A549 treated with AZD9567 at 1 μM for 4 hours (cell line): ENCODE data around the gene DNAI7. TPM values are rescaled to one million over a fixed set of nuclear protein-coding genes. Genes with fewer than 3 reads are reported as not detected.

Source experiments
- total RNA-seq: library from RNA; stranded (reverse); fragments of 200-300 nt; extraction: Qiagen RNA extraction; gene quantifications from 5 replicates; pipeline ENCODE4 v1.2.3, GENCODE V29; 2022; ENCODE audit not compliant: insufficient read depth

DNAI7 gene, protein sequence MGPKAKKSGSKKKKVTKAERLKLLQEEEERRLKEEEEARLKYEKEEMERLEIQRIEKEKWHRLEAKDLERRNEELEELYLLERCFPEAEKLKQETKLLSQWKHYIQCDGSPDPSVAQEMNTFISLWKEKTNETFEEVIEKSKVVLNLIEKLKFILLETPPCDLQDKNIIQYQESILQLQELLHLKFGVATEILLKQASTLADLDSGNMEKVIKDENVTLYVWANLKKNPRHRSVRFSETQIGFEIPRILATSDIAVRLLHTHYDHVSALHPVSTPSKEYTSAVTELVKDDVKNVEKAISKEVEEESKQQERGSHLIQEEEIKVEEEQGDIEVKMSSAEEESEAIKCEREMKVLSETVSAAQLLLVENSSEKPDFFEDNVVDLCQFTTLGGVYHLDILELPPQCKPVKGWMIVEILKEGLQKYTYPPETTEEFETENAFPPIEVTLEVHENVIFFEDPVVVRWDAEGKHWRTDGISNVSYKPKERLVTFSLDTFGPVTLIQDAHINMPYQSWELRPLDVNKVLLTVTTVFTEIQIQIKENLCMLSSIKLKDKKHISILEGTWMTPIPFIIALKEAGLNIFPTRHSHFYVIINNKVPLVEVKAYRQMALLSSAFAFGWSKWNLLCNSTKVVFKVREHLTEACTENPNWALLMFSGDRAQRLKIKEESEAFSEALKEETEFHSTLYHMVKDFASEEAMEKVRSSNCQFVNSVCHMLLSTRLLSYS
- total RNA-seq: 0.09 to 0.17 TPM (median 0.14 TPM) in 4 of 5 replicates, not detected in the other

DNA sequence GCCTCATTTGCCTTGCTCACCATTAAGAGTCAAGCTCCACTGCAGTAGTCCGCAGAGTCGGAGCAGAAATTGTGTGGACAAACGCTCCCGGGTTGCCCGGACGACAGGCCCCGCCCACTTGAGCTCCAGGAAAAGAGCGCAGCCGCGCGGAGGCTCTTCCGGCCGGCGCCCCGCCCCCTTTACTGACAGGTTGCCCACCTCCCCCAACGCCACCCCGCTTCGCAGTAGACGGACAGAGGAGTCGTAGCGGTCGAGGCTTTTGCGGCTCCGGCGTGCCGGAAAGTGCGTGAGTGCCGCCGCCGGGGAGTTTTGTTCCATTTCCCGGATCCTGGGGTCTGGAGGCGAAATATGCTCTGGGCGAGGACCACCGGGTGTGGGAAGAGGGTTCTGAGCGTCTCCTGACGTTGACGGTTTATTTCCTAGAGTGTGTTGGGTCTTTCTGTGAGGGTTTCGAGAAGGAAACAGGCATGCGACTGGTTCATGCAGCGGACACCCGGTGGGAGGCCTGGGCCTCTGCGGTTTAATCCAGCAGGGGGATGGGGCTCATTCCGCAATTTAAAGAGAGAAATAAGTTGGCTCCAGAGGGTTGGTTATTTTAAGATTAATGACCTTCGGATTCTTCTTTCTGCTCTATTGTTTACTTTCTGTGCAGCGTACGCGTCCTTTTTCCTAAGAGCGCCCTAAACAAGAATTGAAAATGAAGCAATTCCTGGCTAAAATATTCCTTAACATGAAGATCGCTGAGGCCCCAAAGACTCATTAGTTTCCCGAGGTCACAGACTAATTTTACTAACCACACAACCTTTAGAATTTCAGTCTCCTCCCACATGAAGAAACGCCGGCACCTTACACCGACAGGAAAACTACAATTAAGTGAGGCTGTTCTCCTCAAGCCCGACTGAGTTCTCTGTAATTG, at the start of gene DNAI7, which contains the start of gene ETFRF1:
TSS of gene DNAI7 (minus strand) at position 105 of the 916 bp plus-strand sequence. CDS start at position 23, 82 bp downstream.
TSS of gene ETFRF1 (plus strand) at position 182 of the 916 bp plus-strand sequence. CDS start 8,720 bp downstream, outside the sequence.

Other genes with a start within 250 kb of the DNAI7 start
- gene BCAT1, start 246.1 kb downstream of the DNAI7 start, total RNA-seq: 6.8 to 10.1 TPM (median 7.9 TPM) in 5 replicates
- 8.7 to 14.2 TPM (median 9.7 TPM) in 5 replicates for gene ETFRF1, start 77 bp upstream of the DNAI7 start, total RNA-seq
- gene KRAS, start 55.8 kb upstream of the DNAI7 start, total RNA-seq: 9.8 to 17.2 TPM (median 14.2 TPM) in 5 replicates